ENCODE measurements around the gene NEGR1. TPM values are rescaled to one million over a fixed set of nuclear protein-coding genes. Genes with fewer than 3 reads are reported as not detected.

Gene NEGR1
- total RNA-seq, 1 experiment from 2014 or later = 0.05 TPM

DNA sequence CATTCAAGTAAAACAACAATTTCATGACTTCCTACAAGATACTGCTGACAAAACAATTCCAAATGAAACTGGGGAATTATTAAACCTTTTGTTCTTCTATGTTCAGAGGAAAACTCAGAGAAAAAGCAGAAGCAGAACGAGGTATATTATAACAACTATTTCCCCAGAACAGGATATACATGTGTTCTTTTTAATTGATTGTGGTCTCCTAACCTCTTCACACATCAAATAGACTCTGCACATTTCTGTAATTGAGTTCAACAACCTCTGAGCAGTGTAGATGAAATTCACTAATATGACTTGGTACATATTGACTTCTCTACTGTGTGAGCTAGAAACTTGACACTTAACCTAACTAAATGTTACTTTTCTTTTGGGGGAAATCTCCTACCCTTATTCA lies 584.2 kb downstream of the NEGR1 start:
- Histone ChIP-seq H3K9me2 (ENCODE audit: insufficient read depth) (no peaks in the 10 kb centered on the region), H3K4me3 (replicated peaks in 1 of 2; ENCODE audit: low read depth in 1 of 2, low read length in 2 of 2) (no peak overlapping the region), H3K36me3 (ENCODE audit: control insufficient read depth in 1 of 2, insufficient read depth in 2 of 2, low read length in 2 of 2) (no peaks in the 10 kb centered on the region), H3K4me1 (ENCODE audit: control insufficient read depth in 1 of 2, insufficient read depth in 2 of 2, low read length in 2 of 2) (no peaks in the 10 kb centered on the region), H3K27ac (ENCODE audit: low read depth, low read length) (no peak overlapping the region), H2AFZ (ENCODE audit: low read depth, low read length, poor library complexity, severe bottlenecking) (no peak overlapping the region), H3K27me3 (ENCODE audit: insufficient read depth, low read length) (no peaks in the 10 kb centered on the region), H3K9ac (ENCODE audit: low read length) (no peak overlapping the region), H4K20me1 (ENCODE audit: insufficient read depth) (no peaks in the 10 kb centered on the region), H3K4me2 (ENCODE audit: low read length) (no peak overlapping the region), H3K79me2 (ENCODE audit: insufficient read depth, low read length) (no peaks in the 10 kb centered on the region), H3K9me3 (ENCODE audit: control insufficient read depth in 1 of 2, insufficient read depth in 1 of 2, low read depth in 1 of 2, low read length in 2 of 2) (peaks cover 3 to 15% of the 10 kb centered on the region in 2 experiments; a peak in 3 of 4 replicates)
- POLR2A ChIA-PET = no interaction called here
- DNase-seq (ENCODE audit: low read depth, low spot score) (no peak), ATAC-seq (no peak)
- RAD21 ChIA-PET (ENCODE audit: low non-redundant PET in 1 of 2, low total read pairs in 2 of 2, uncharacterized antibody in 2 of 2, unreplicated experiment in 2 of 2) = no interaction called here
- CTCF ChIA-PET = no interaction called here
- TF ChIP-seq ZFX (IDR thresholded peaks at IDR 0.05) (no peak), POLR2A (IDR thresholded peaks at IDR 0.05; ENCODE audit: borderline replicate concordance, extremely low read depth, insufficient read depth, insufficient read length) (no peak), ATF3 (IDR thresholded peaks at IDR 0.05) (no peak), ZNF274 (IDR thresholded peaks at IDR 0.05; ENCODE audit: low read depth, low read length) (no peak), SP1 (IDR thresholded peaks at IDR 0.05; ENCODE audit: low read depth) (no peak)
- TF ChIP-seq, protein P1, sequence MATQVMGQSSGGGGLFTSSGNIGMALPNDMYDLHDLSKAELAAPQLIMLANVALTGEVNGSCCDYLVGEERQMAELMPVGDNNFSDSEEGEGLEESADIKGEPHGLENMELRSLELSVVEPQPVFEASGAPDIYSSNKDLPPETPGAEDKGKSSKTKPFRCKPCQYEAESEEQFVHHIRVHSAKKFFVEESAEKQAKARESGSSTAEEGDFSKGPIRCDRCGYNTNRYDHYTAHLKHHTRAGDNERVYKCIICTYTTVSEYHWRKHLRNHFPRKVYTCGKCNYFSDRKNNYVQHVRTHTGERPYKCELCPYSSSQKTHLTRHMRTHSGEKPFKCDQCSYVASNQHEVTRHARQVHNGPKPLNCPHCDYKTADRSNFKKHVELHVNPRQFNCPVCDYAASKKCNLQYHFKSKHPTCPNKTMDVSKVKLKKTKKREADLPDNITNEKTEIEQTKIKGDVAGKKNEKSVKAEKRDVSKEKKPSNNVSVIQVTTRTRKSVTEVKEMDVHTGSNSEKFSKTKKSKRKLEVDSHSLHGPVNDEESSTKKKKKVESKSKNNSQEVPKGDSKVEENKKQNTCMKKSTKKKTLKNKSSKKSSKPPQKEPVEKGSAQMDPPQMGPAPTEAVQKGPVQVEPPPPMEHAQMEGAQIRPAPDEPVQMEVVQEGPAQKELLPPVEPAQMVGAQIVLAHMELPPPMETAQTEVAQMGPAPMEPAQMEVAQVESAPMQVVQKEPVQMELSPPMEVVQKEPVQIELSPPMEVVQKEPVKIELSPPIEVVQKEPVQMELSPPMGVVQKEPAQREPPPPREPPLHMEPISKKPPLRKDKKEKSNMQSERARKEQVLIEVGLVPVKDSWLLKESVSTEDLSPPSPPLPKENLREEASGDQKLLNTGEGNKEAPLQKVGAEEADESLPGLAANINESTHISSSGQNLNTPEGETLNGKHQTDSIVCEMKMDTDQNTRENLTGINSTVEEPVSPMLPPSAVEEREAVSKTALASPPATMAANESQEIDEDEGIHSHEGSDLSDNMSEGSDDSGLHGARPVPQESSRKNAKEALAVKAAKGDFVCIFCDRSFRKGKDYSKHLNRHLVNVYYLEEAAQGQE (IDR thresholded peaks at IDR 0.05; ENCODE audit: low read depth) = no peak
- TF ChIP-seq, protein P2, sequence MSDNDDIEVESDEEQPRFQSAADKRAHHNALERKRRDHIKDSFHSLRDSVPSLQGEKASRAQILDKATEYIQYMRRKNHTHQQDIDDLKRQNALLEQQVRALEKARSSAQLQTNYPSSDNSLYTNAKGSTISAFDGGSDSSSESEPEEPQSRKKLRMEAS (IDR thresholded peaks at IDR 0.05) = no peak
- TF ChIP-seq, protein P3, sequence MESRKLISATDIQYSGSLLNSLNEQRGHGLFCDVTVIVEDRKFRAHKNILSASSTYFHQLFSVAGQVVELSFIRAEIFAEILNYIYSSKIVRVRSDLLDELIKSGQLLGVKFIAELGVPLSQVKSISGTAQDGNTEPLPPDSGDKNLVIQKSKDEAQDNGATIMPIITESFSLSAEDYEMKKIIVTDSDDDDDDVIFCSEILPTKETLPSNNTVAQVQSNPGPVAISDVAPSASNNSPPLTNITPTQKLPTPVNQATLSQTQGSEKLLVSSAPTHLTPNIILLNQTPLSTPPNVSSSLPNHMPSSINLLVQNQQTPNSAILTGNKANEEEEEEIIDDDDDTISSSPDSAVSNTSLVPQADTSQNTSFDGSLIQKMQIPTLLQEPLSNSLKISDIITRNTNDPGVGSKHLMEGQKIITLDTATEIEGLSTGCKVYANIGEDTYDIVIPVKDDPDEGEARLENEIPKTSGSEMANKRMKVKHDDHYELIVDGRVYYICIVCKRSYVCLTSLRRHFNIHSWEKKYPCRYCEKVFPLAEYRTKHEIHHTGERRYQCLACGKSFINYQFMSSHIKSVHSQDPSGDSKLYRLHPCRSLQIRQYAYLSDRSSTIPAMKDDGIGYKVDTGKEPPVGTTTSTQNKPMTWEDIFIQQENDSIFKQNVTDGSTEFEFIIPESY (IDR thresholded peaks at IDR 0.05; ENCODE audit: extremely low read depth, insufficient replicate concordance, low read length) = no peak
- BruUV-seq (replicated peaks) = no TSS peak
- intact Hi-C loops (cut with micrococcal nuclease) = no loop called here
